Measurements from ENCODE around the gene TRIM37.
"Not testable (repeated sequence)": the region's sequence is repeated elsewhere in the genome, so short reads cannot be mapped to it uniquely, and the experiment has no call there.

The TRIM37 gene

GRCh38 chr17:59106463-59107305 lies at the start of gene TRIM37:
TRIM37 (minus strand) TSS chr17:59106880; CDS start chr17:59106461, 419 bp downstream.
- peak; percentile 99 to 100 (median 100) for DNase-seq

GRCh38 chr17:59155439-59156177 lies 48.9 kb upstream of the TRIM37 start, which contains the start of gene PRR11:
PRR11 (plus strand) TSS chr17:59155746; CDS start chr17:59169753, 14,007 bp downstream.
- DNase-seq = peak; percentile 96 to 100 (median 99)

- peak in 2 of 3 donors; percentile 97 to 98 for DNase-seq
Observed at GRCh38 chr17:59154721-59155438, 48.2 kb upstream of the TRIM37 start, which contains the start of gene SKA2. SKA2 (minus strand) TSS chr17:59155186; CDS start chr17:59155163, 23 bp downstream.

GRCh38 chr17:59154292-59154720 lies 47.6 kb upstream of the TRIM37 start:
- peak; percentile 32 to 48 (median 35) for DNase-seq

- no peak for DNase-seq
Observed at GRCh38 chr17:59152925-59153324, 46.2 kb upstream of the TRIM37 start.

- DNase-seq = no peak
Observed at GRCh38 chr17:59151591-59151990, 44.9 kb upstream of the TRIM37 start.

- no peak for DNase-seq
Observed at GRCh38 chr17:59151006-59151405, 44.3 kb upstream of the TRIM37 start.

- no peak for DNase-seq
Observed at GRCh38 chr17:59149841-59150511, 43.3 kb upstream of the TRIM37 start.

- no peak for DNase-seq
Observed at GRCh38 chr17:59149051-59149450, 42.4 kb upstream of the TRIM37 start.

- DNase-seq = no peak
Observed at GRCh38 chr17:59145571-59146096, 39.0 kb upstream of the TRIM37 start.

GRCh38 chr17:59141860-59142259 lies 35.2 kb upstream of the TRIM37 start:
- no peak for DNase-seq

- DNase-seq = no peak
Observed at GRCh38 chr17:59139939-59140338, 33.3 kb upstream of the TRIM37 start.

- not testable (repeated sequence) for DNase-seq
Observed at GRCh38 chr17:59138339-59138738, 31.7 kb upstream of the TRIM37 start.

GRCh38 chr17:59131131-59131530 lies 24.5 kb upstream of the TRIM37 start:
- no peak for DNase-seq

- no peak for DNase-seq
Observed at GRCh38 chr17:59129814-59130213, 23.1 kb upstream of the TRIM37 start.

- DNase-seq = no peak
Observed at GRCh38 chr17:59126809-59127417, 20.2 kb upstream of the TRIM37 start.

- no peak for DNase-seq
Observed at GRCh38 chr17:59124665-59125064, 18.0 kb upstream of the TRIM37 start.

GRCh38 chr17:59121901-59122480 lies 15.3 kb upstream of the TRIM37 start:
- no peak for DNase-seq

- DNase-seq = no peak
Observed at GRCh38 chr17:59115474-59115873, 8.8 kb upstream of the TRIM37 start.

GRCh38 chr17:59111539-59111938 lies 4.9 kb upstream of the TRIM37 start:
- DNase-seq = no peak

- DNase-seq = no peak
Observed at GRCh38 chr17:59110973-59111372, 4.3 kb upstream of the TRIM37 start.
